Coronary artery (tissue), 2 donors: Measurements from ENCODE around the gene TDRD10.

Experiments
- DNase-seq: peaks from one replicate; pipeline ENCODE4 v3.0.0-alpha.2; 2017; ENCODE audit warnings: low spot score
- H3K27ac ChIP-seq, 2 donors: fragments of 200-600 bp; sonication (generic); one replicate each; pipeline ENCODE4 v1.5.1; 2016 to 2019
- H3K4me3 ChIP-seq: fragments of 200-600 bp; sonication (generic); 2 replicates; pipeline ENCODE4 v1.5.1; 2016; ENCODE audit warnings: mild to moderate bottlenecking, moderate library complexity
- CTCF ChIP-seq: fragments of 200-600 bp; sonication (generic); IDR thresholded peaks from one replicate; pipeline ENCODE4 v1.5.1; 2019; ENCODE audit warnings: antibody characterized with exemption

Gene TDRD10

GRCh38 chr1:154468535-154469250, 33.3 kb upstream of the TDRD10 start:
- Histone ChIP-seq H3K4me3 (no peak overlapping the region), H3K27ac (no peak overlapping the region)
- TF ChIP-seq CTCF: no peak
- no peak for DNase-seq

GRCh38 chr1:154469844-154470560, 32.0 kb upstream of the TDRD10 start:
- H3K27ac ChIP-seq: no peak overlapping the region
- no peak overlapping the region for H3K4me3 ChIP-seq
- DNase-seq: no peak
- no peak for TF ChIP-seq CTCF

- Histone ChIP-seq H3K4me3 (no peak overlapping the region), H3K27ac (no peak overlapping the region)
- DNase-seq: no peak
- TF ChIP-seq CTCF: no peak
Observed at GRCh38 chr1:154471304-154471703, 30.7 kb upstream of the TDRD10 start.

- no peak for DNase-seq
- Histone ChIP-seq H3K4me3 (no peak overlapping the region), H3K27ac (peak overlapping the region in 1 of 2 donors; percentile 28)
- TF ChIP-seq CTCF: no peak
Observed at GRCh38 chr1:154474802-154475201, 27.2 kb upstream of the TDRD10 start.

- Histone ChIP-seq H3K4me3 (no peak overlapping the region), H3K27ac (no peak overlapping the region)
- no peak for DNase-seq
- TF ChIP-seq CTCF: no peak
Observed at GRCh38 chr1:154476791-154477190, 25.2 kb upstream of the TDRD10 start.

- no peak overlapping the region for H3K27ac ChIP-seq
- H3K4me3 ChIP-seq: no peak overlapping the region
- DNase-seq: no peak
- no peak for TF ChIP-seq CTCF
Observed at GRCh38 chr1:154478013-154478412, 24.0 kb upstream of the TDRD10 start.

- no peak overlapping the region for H3K27ac ChIP-seq
- TF ChIP-seq CTCF: no peak
- DNase-seq: no peak
- H3K4me3 ChIP-seq: no peak overlapping the region
Observed at GRCh38 chr1:154478639-154479038, 23.4 kb upstream of the TDRD10 start.
